OCI-LY1 (cell line): ENCODE measurements around the gene PYROXD2.

Source experiments
- CTCF ChIP-seq: fragments of 200-600 bp; sonication (generic), shearing (Covaris generic); IDR thresholded peaks from 2 replicates; pipeline ENCODE4 v1.5.1; 2017; ENCODE audit warnings: mild to moderate bottlenecking, antibody characterized with exemption, low read length, moderate library complexity, mixed read lengths
- EZH2 ChIP-seq: fragments of 200-600 bp; sonication (generic), shearing (Covaris generic); IDR thresholded peaks from 2 replicates; pipeline ENCODE4 v1.8.0; 2017; ENCODE audit warnings: borderline replicate concordance, mixed run types, mild to moderate bottlenecking, antibody characterized with exemption, low read length, moderate library complexity, mixed read lengths

GRCh38 chr10:98407744-98408241 lies 7.2 kb downstream of the PYROXD2 start:
- TF ChIP-seq CTCF: no peak
- TF ChIP-seq EZH2: no peak
